Fibroblast of skin of left biceps (primary cell): ENCODE results near the gene SLC25A26.
"Not testable (repeated sequence)": the region's sequence is repeated elsewhere in the genome, so short reads cannot be mapped to it uniquely, and the experiment has no call there.

Experiments used
- DNase-seq, 2 experiments: peaks; one replicate each; pipeline ENCODE4 v3.0.0-alpha.2; 2013; ENCODE audit warnings: low read depth in 2 of 2

The SLC25A26 gene

GRCh38 chr3:66220602-66221377, at the start of gene SLC25A26:
Gene SLC25A26 (plus strand): TSS chr3:66221001. CDS start chr3:66221095, 94 bp downstream.
- peak; percentile 86 to 88 for DNase-seq

DNA sequence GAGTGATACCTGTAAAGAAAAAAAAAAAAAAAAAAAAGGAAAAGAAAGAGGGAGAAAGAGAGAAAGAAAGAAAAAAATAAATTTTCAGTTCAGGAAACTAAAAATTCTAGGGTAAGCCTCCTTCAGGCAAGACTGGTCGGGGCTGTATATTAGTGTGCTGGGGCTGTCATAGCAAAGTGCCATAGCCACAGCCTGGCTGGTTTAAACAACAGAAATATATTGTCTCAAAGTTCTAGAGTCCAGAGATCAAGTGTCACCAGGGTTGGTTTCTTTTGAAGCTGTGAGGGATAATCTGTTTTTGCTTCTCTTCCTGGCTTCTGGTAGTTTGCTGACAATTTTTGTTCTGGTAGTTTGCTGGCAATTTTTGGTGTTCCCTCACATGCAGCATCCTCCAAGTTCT, 48.4 kb upstream of the SLC25A26 start:
- no peak for DNase-seq

GRCh38 chr3:66177026-66177425, 43.8 kb upstream of the SLC25A26 start:
- DNase-seq: no peak

DNA sequence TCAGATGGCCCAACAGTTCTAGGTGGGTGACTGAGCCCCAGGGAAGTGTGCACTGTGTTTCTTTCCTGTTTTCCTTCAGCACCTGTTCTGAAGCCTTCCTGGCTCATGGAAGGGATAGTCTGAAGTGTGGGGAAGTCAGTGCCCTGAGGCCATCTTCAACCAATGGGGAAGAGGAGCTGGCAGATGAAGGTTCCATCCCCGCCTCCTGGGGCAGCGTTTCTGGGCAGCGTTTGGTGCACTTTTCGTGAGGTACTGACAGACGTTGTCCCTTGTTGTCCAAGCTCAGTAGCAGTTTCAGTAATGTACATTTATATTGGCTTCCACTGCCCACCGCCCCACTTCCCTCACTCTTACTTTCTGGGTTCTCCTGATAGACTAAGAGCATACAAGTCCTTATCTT, 42.6 kb upstream of the SLC25A26 start:
- no peak for DNase-seq

GRCh38 chr3:66179793-66180192, 41.0 kb upstream of the SLC25A26 start:
- no peak for DNase-seq

- DNase-seq: no peak
Measured at GRCh38 chr3:66181764-66182163, 39.0 kb upstream of the SLC25A26 start.

- DNase-seq: no peak
Measured at GRCh38 chr3:66182246-66182645, 38.6 kb upstream of the SLC25A26 start.

DNA sequence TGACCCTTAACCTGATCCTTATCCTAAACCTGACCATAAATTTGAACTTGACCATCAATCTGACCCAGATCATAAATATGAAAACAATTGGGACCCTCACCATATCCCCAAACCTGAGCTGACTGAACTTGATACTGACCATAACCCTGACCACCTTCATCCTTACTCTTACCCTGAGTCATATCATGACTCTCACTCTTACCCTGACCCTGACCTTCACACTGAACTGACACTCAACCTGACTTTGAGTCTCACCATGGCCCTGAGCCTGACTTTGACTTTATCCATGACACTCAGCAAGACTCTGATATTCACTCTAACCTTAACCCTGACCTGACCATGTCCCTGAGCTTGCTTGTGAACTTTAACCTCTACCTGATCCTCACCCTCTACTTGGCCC, 34.3 kb upstream of the SLC25A26 start:
- DNase-seq: no peak

GRCh38 chr3:66195347-66195783, 25.4 kb upstream of the SLC25A26 start:
- DNase-seq: peak; percentile 18 to 23

DNA sequence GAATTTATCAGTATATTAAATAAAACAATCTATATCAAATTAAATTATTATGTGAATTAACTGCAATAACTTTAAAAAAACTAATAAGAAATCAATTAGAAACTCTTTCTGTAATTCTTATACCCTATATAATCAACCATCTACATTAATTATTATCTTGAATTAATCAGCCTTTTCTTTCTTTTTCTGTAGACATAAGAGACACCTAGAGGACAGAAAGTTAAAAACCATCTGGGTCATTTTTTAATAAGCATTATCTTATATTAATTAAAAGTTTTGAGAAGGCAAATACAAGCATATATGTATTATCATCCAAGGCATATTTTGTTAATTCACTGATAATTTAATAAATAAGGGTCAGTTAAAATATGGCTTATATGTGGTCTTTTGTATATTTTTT, 24.2 kb upstream of the SLC25A26 start:
- DNase-seq: no peak

DNA sequence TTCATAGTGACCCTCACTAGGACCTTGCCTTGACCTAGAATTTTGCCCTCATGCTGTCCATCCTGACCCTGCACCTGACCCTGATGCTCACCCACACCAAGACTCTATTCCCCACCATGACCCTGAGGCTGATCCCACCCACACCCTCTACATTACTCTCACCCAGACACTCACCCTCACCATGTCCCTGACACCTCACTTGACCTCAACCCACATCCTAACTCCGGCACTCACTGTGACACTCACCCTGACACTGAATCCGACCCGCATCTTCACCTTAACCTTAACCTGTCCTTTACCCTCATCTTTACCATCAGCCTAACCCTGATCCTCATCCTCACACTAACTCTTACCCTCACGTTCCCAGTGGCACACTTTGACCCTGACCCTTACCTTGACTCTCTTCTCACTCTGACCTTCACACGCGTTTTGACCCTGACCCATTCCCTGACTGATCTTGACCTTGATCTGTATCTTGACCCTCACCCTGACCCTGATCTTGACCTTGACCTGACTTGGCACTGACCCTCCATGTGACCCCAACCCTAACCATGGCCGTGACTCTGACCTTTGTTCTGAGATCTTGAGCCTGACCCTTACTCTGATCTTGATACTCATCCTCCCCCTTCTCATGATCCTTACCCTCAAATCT, 22.2 kb upstream of the SLC25A26 start:
- no peak for DNase-seq

- no peak for DNase-seq
Measured at GRCh38 chr3:66199089-66199473, 21.7 kb upstream of the SLC25A26 start.

- DNase-seq: no peak
Measured at GRCh38 chr3:66200147-66200546, 20.7 kb upstream of the SLC25A26 start.

- DNase-seq: no peak
Measured at GRCh38 chr3:66200786-66201185, 20.0 kb upstream of the SLC25A26 start.

- no peak for DNase-seq
Measured at GRCh38 chr3:66203275-66203674, 17.5 kb upstream of the SLC25A26 start.

DNA sequence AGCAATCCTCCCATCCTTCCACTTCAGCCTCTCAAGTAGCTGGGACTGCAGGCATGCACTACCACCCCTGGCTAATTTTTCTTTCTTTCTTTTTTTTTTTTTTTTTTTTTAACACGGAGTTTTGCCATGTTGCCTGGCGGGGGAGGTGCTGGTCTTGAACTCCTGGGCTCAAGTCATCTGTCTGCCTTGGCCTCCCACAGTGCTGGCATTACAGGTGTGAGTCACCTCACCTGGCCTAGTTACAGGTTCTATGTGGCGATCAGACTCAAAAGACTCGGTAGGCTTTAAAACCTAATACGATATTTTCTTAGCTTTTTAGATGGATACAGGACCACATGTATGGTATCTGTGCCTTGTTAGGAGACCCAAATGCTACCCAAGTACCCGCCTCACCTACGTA, 14.0 kb upstream of the SLC25A26 start:
- DNase-seq: no peak

DNA sequence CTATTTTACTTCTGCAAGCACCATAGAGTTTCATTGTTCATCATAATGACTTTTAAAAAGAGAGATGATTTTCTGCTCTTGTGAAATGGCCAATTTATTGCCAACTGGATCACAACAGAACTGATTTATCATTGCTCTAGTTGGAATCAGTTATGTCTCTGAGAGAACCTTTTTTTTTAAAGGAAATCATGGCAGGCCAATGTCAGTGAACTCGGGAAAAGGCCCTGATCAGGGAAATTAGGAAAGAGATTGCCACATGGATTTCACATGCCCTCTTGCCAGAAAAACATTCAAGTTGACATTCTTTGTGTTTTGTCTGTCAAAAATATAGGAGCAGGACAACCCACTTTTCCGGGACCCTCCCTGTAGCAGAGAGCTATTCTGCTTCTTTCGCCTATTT, 12.6 kb upstream of the SLC25A26 start:
- no peak for DNase-seq

GRCh38 chr3:66210687-66211295, 10.0 kb upstream of the SLC25A26 start:
- no peak for DNase-seq

DNA sequence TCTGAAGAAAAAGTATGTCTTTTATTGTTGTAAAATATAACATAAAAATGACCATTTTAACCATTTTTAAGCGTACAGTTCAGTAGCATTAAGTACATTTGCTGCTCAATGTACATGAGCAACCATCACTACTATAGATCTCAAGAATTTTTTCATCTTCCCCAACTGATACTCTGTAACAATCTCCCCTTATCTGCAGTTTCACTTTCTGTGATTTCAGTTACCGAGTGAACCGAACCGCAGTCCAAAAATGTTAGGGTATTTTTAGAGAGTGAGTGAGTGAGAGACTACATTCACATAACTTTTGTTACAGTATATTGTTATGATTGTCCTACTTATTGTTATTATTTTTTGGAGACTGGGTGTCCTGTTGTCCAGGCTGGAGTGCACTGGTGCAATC, 9.0 kb upstream of the SLC25A26 start:
- no peak for DNase-seq

DNA sequence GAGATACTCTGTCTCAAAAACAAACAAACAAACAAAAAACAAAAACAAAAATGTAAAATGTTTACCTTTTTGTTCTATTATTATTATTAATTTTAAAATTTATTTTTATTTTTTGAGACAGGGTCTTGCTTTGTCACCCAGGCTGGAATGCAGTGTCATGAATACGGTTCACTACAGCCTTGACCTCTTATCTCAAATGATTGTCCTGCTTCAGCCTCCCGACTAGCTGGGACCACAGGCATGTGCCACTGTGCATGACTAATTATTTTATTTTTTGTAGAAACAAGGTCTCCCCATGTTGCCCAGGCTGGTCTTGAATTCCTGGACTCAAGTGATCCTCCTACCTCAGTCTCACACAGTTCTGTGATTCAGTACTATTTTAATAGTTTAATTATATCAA, 5.7 kb upstream of the SLC25A26 start:
- DNase-seq: no peak

- DNase-seq: no peak
Measured at GRCh38 chr3:66220066-66220465, 735 bp upstream of the SLC25A26 start.

DNA sequence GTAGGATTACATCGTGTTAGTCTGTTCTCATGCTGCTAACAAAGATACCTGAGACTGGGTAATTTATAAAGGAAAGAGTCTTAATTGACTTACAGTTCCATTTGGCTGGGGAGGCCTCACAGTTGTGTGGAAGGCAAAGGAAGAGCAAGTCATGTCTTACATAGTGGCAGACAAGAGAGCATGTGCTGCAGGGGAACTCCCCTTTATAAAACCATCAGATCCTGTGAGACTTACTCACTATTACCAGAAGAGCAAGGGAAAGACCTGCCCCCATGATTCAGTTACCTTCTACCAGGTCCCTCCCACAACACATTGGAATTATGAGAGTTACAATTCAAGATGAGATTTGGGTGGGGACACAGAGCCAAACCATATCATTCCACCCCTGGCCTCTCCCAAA, 3.4 kb downstream of the SLC25A26 start:
- DNase-seq: no peak

- not testable (repeated sequence) for DNase-seq
Measured at GRCh38 chr3:66226093-66226492, 5.3 kb downstream of the SLC25A26 start.
